Activated T-helper 1 cell treated with Interleukin-2 at 50 U/mL for 16 hours (primary cell): ENCODE measurements around the gene CELF5.

Experiments
- DNase-seq: peaks from one replicate; pipeline ENCODE4 v3.0.0-alpha.2; 2020; ENCODE audit warnings: low read depth

CELF5 gene

DNA sequence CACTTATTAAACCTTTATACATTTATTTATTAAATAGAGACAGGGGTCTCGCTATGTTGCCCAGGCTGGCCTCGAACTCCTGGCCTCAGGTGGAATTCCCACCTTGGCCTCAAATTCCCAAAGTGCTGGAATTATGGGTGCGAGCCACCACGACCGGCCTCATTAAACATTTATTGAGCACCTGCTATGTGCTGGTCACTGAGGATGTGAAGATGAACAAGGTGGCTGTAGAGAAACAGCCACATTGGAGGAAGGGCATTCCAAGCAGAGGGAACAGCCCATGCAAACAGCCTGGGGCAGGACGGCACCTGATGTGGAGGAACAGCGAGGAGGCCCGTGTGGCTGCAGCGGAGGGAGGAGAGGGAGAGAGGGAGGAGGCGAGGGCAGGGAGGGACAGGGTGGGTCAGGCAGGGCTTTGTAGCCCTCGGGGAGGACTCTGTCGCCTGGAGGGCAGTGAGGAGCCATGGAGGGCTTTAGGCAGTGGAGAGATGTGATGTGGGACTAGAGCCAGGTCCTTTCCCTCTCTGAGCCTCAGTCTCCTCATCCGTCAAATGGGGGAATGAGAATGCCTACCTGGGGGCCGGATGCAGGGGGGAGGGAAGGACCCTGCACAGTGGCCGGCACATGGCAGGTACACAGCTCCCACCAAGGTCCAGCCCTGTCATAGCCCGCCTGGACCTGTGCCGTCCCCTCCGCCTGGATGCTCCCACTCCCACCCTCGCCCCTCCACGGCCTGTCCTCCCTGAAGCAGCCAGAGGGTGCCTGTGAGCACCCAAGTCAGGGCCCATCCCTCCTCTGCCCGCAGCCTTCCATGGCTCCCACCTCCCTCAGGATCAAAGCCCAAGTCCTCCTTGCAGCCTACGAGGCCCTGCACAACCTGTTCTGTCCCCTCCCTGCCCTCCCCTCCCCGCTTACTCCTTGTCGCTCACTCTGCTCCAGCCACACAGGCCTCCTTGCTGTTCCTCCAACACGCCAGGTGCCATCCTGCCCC is 120.4 kb downstream of the CELF5 start:
- DNase-seq = no peak

DNA sequence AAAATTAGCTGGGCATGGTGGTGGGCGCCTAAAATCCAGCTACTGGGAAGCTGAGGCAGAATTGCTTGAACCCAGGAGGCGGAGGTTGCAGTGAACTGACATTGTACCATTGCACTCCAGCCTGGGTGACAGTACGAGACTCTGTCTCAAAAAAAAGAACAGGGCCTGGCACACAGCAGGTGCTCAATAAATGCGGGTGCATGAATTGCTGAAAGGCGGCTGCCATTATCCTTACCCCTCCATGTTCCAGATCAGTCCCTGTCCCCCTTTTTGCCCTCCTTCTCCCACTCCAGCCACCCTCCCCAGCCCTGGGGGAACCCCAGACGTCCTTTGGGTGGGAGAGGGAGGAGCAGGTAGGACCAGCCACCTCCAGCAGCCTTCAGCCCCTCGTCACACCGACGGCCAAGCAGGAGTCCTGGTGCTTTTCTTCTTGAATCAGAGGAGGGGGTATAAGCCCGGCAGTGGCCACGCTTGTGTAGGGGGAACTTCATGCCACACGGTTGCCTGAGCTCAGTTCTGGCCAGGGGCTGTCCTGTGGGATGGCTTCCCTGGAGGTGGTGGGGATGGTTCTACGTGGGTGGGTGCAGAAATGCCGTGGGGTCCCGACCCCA is 121.5 kb downstream of the CELF5 start:
- DNase-seq = no peak
